GM20000 (cell line): ENCODE data around the gene AADAT.
A peak's percentile ranks its signal among the peaks of the same experiment; 100 is the strongest.
"Not testable (repeated sequence)": the region's sequence is repeated elsewhere in the genome, so short reads cannot be mapped to it uniquely, and the experiment has no call there.

Experiments used
- DNase-seq: peaks from one replicate; pipeline ENCODE4 v3.0.0; 2012; ENCODE audit warnings: low spot score
- TF ChIP-seq, protein P1 (sequence below): IDR thresholded peaks from 2 replicates; pipeline ENCODE4 v1.5.1; 2012; ENCODE audit warnings: mild to moderate bottlenecking, control low read depth; ENCODE audit errors: extremely low read depth, missing control alignments

Gene AADAT

DNA sequence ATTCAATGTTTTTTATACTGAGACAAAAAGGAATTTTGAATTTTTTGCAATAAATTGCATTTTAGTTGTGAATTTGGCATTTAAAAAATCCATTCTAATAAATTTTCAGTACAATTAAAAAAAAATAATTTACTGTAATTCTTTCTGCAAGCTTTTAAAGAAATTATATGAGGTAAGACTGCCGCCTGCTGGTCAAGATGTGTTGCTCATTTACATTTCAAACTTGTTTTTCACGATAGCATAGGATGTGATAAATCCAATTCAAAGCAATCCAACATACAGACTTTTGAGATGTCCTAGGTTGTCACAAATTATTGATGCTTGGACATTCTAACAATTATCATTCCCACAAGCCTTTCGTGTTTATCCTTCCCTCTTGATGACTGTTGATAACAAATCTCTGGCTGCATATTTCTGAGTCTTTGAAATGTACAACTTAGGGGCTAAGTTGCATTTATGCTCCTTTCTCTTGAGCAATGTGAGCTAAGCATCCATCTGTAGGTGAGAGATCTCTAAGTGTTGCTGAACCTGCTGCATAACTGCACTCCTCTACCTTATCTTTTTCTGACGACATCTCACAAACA lies 41.9 kb downstream of the AADAT start:
- TF ChIP-seq, protein P1, sequence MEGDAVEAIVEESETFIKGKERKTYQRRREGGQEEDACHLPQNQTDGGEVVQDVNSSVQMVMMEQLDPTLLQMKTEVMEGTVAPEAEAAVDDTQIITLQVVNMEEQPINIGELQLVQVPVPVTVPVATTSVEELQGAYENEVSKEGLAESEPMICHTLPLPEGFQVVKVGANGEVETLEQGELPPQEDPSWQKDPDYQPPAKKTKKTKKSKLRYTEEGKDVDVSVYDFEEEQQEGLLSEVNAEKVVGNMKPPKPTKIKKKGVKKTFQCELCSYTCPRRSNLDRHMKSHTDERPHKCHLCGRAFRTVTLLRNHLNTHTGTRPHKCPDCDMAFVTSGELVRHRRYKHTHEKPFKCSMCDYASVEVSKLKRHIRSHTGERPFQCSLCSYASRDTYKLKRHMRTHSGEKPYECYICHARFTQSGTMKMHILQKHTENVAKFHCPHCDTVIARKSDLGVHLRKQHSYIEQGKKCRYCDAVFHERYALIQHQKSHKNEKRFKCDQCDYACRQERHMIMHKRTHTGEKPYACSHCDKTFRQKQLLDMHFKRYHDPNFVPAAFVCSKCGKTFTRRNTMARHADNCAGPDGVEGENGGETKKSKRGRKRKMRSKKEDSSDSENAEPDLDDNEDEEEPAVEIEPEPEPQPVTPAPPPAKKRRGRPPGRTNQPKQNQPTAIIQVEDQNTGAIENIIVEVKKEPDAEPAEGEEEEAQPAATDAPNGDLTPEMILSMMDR, result peak; percentile 49
- DNase-seq, result peak; percentile 63

DNA sequence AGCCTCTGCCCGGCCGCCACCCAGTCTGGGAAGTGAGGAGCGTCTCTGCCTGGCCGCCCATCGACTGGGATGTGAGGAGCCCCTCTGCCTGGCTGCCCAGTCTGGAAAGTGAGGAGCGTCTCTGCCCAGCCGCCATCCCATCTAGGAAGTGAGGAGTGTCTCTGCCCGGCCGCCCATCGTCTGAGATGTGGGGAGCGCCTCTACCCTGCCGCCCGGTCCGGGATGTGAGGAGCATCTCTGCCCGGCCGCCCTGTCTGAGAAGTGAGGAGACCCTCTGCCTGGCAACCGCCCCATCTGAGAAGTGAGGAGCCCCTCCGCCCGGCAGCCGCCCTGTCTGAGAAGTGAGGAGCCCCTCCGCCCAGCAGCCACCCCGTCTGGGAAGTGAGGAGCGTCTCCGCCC lies 43.6 kb downstream of the AADAT start:
- not testable (repeated sequence) for DNase-seq

DNA sequence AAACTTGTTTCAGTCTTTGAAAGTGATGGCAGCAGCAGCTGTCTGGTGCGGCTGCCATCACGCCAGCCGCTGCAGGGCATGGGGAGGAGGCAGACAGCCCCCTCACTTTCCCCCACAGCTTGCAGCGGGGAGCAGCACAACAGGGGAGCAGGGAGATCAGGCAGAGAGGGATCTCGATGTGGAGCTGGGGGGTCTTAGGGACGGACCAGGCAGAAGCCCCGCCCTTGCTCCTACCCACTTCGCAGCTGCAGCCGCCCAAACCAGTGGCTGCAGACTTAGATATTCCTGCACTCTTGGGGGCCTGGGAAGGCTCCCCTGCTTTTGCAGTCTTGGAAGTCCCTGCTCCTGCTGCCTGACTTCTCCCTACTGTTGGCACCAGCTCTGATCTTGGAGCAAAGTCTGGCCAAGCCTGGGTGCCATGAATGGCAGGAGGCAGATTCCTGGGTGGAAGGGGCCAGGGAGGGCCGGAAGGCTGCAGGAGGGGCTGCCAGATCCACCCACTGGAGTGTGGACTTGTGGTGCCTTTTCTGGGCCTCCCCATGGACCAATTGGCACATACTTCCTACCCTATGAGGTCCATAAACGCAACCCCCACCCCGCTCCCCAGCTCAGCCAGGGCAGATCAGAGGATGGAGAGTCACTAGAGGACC lies 49.6 kb downstream of the AADAT start:
- TF ChIP-seq, protein P1, result no peak
- DNase-seq, result no peak

DNA sequence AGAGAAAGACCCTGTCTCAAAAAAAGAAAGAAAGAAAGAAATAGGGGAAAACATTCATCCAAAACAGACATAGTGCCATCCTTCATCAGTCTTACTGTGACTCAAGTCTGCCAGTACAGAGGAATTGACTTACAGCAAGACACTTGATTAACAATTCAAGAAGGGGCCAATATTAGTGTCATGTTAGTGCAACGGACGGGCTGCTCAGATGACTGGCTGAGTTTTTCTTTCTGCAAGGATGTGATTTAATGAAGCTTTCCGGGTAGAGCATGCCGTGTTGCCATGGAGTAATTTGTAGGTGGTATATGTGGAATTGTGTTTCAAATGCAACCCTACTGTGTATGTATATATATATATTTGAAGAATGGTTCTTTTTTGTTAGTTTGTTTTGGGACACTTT lies 51.0 kb downstream of the AADAT start:
- no peak for DNase-seq
- TF ChIP-seq, protein P1, result no peak

DNA sequence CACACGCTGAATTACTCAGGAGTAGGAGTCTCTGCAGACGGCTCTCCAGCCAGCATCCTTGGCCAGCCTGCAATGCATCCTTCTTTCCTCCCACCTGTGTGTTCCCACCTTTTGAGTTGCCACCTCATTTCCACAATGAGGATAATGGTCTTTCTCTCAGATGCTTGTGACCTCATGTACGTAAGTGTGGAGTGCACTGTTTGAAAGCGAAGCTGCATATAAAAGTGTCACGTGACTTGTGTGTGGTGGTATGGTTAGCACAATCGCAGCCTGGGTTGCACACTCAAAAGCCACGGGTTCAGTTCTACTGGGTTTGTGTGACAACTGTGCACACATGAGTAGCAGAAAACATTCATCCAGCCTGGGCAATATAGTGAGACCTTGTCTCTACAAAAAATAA lies 51.5 kb downstream of the AADAT start:
- DNase-seq, result no peak
- TF ChIP-seq, protein P1, result no peak

DNA sequence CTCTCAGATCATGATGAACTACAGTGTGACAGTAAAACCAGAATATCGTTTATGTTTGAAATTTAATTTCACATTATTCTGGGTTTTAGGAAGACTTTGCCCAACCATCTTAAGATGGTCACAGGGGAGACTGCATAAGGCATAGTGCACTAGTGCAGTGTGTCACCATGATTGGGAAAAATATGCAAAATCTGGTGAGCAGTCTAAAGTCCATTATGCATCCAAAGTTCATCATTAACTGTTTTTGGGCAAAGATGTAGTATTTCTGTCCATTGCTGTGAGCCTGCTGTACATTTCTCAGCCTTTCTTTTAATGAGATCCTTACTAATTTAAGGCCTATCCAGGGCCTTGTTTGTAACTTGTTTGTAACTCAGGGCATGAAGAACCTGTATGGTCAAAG lies 52.3 kb downstream of the AADAT start:
- TF ChIP-seq, protein P1, result no peak
- DNase-seq, result no peak

DNA sequence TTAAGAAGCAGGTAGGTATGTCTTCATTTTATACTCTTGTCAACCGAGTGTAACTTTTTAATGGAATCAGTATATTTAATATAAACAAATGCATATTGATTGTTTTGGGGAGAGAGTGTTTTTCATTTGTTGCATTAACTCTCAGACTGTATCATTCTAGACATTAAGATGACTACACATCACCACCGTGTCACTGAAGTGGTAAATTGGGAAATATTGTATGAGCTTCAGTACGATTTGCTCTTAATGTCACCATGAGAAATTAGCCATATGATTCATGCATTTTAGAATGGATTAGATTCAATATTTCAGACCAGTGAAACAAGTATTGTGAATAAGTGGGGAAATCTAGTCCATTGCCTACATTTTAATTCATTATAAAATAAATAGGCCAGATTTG lies 53.9 kb downstream of the AADAT start:
- no peak for DNase-seq
- TF ChIP-seq, protein P1, result no peak

DNA sequence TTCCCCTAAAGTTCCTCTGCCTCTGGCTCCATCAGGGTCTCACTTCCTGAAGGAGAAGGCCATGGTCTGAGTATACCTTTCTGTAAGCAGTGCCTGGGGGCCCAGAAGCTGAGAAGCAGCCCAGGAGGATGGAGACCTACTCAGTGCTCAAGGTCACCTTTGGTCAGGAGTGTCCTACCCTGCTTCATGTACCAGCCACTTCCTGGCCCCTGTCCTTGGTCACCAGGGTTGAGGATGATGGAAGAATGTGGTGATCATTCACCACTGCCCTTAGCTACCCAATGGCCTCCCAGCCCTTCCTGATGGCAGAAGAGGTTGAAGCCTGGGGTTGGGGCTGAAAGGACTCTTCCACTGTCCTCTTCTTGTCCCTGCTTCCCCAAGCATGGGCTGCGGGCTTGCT lies 54.5 kb downstream of the AADAT start:
- DNase-seq, result no peak
- TF ChIP-seq, protein P1, result no peak
